ENCODE measurements around the gene VSIR.
A peak's percentile ranks its signal among the peaks of the same experiment; 100 is the strongest.

GRCh38 chr10:71746344-71747037 lies 26.8 kb downstream of the VSIR start:
- TF ChIP-seq POLR2A (IDR thresholded peaks at IDR 0.05; ENCODE audit: low read depth) (no peak), CTCF (IDR thresholded peaks at IDR 0.05) (no peak), EP300 (IDR thresholded peaks at IDR 0.05) (no peak), POLR2AphosphoS5 (IDR thresholded peaks at IDR 0.05) (peak; percentile 23 to 32)
